ENCODE measurements around the gene CACNB4. TPM values are rescaled to one million over a fixed set of nuclear protein-coding genes. Genes with fewer than 3 reads are reported as not detected.

The CACNB4 gene
- total RNA-seq, 2 experiments from 2014 or later: 0.54 to 0.56 TPM

- H3K27me3 Mint-ChIP-seq: no peaks in the 10 kb centered on the region
- no peaks in the 10 kb centered on the region for H3K4me1 Mint-ChIP-seq
- no peak for DNase-seq
- H3K27ac Mint-ChIP-seq: no peak overlapping the region
- no peaks in the 10 kb centered on the region for H3K9me3 Mint-ChIP-seq
- H3K4me3 Mint-ChIP-seq: no peak overlapping the region
- H3K36me3 Mint-ChIP-seq: no peaks in the 10 kb centered on the region
Observed at GRCh38 chr2:151860210-151860609, 238.6 kb downstream of the CACNB4 start.

GRCh38 chr2:151857650-151858049 is 241.2 kb downstream of the CACNB4 start:
- H3K4me1 Mint-ChIP-seq: peaks cover 5% of the 10 kb centered on the region
- DNase-seq: no peak
- H3K36me3 Mint-ChIP-seq: no peaks in the 10 kb centered on the region
- H3K27ac Mint-ChIP-seq: no peak overlapping the region
- no peaks in the 10 kb centered on the region for H3K9me3 Mint-ChIP-seq
- H3K4me3 Mint-ChIP-seq: no peak overlapping the region
- H3K27me3 Mint-ChIP-seq: no peaks in the 10 kb centered on the region

- Mint-ChIP-seq H3K36me3 (no peaks in the 10 kb centered on the region), H3K9me3 (no peaks in the 10 kb centered on the region), H3K4me3 (no peak overlapping the region), H3K27ac (no peak overlapping the region), H3K4me1 (peaks cover 5% of the 10 kb centered on the region), H3K27me3 (no peaks in the 10 kb centered on the region)
- DNase-seq: no peak
Observed at GRCh38 chr2:151855111-151855510, 243.7 kb downstream of the CACNB4 start.

GRCh38 chr2:151853070-151853758 is 245.6 kb downstream of the CACNB4 start:
- DNase-seq: no peak
- H3K27ac Mint-ChIP-seq: no peak overlapping the region
- H3K27me3 Mint-ChIP-seq: no peaks in the 10 kb centered on the region
- peaks cover 5% of the 10 kb centered on the region for H3K4me1 Mint-ChIP-seq
- H3K36me3 Mint-ChIP-seq: no peaks in the 10 kb centered on the region
- H3K4me3 Mint-ChIP-seq: no peak overlapping the region
- no peaks in the 10 kb centered on the region for H3K9me3 Mint-ChIP-seq

- H3K36me3 Mint-ChIP-seq: no peaks in the 10 kb centered on the region
- DNase-seq: no peak
- no peak overlapping the region for H3K4me3 Mint-ChIP-seq
- H3K9me3 Mint-ChIP-seq: no peaks in the 10 kb centered on the region
- H3K4me1 Mint-ChIP-seq: peaks cover 5% of the 10 kb centered on the region
- H3K27ac Mint-ChIP-seq: no peak overlapping the region
- no peaks in the 10 kb centered on the region for H3K27me3 Mint-ChIP-seq
Observed at GRCh38 chr2:151852260-151853069, 246.4 kb downstream of the CACNB4 start.

- Mint-ChIP-seq H3K27me3 (no peaks in the 10 kb centered on the region), H3K9me3 (no peaks in the 10 kb centered on the region), H3K4me1 (peaks cover 5% of the 10 kb centered on the region), H3K27ac (no peak overlapping the region), H3K36me3 (no peaks in the 10 kb centered on the region), H3K4me3 (no peak overlapping the region)
- no peak for DNase-seq
Observed at GRCh38 chr2:151851761-151852160, 247.1 kb downstream of the CACNB4 start.

GRCh38 chr2:151849413-151850010 is 249.3 kb downstream of the CACNB4 start:
- Mint-ChIP-seq H3K27ac (no peak overlapping the region), H3K27me3 (no peaks in the 10 kb centered on the region), H3K36me3 (no peaks in the 10 kb centered on the region), H3K4me3 (no peak overlapping the region), H3K4me1 (peaks cover 5% of the 10 kb centered on the region), H3K9me3 (no peaks in the 10 kb centered on the region)
- no peak for DNase-seq

GRCh38 chr2:151845884-151846283 is 253.0 kb downstream of the CACNB4 start:
- H3K27ac Mint-ChIP-seq: no peak overlapping the region
- no peaks in the 10 kb centered on the region for H3K9me3 Mint-ChIP-seq
- no peaks in the 10 kb centered on the region for H3K36me3 Mint-ChIP-seq
- no peak for DNase-seq
- no peak overlapping the region for H3K4me3 Mint-ChIP-seq
- peaks cover 7% of the 10 kb centered on the region for H3K27me3 Mint-ChIP-seq
- H3K4me1 Mint-ChIP-seq: no peaks in the 10 kb centered on the region

- no peak overlapping the region for H3K4me3 Mint-ChIP-seq
- peaks cover 7% of the 10 kb centered on the region for H3K27me3 Mint-ChIP-seq
Observed at GRCh38 chr2:151845481-151845880, 253.4 kb downstream of the CACNB4 start.

GRCh38 chr2:151844211-151844896 is 254.5 kb downstream of the CACNB4 start:
- H3K36me3 Mint-ChIP-seq: no peaks in the 10 kb centered on the region
- no peaks in the 10 kb centered on the region for H3K9me3 Mint-ChIP-seq
- H3K4me3 Mint-ChIP-seq: no peak overlapping the region
- H3K4me1 Mint-ChIP-seq: no peaks in the 10 kb centered on the region
- H3K27me3 Mint-ChIP-seq: peaks cover 7% of the 10 kb centered on the region
- DNase-seq: no peak
- no peak overlapping the region for H3K27ac Mint-ChIP-seq

More at GRCh38 chr2:151845481-151845880, 253.4 kb downstream of the CACNB4 start:
- Mint-ChIP-seq H3K9me3 (no peaks in the 10 kb centered on the region), H3K4me1 (no peaks in the 10 kb centered on the region), H3K36me3 (no peaks in the 10 kb centered on the region), H3K27ac (no peak overlapping the region)
- no peak for DNase-seq

GRCh38 chr2:151843691-151844061 is 255.2 kb downstream of the CACNB4 start:
- no peak overlapping the region for H3K4me3 Mint-ChIP-seq
- H3K27me3 Mint-ChIP-seq: peaks cover 7% of the 10 kb centered on the region
- H3K27ac Mint-ChIP-seq: no peak overlapping the region
- H3K36me3 Mint-ChIP-seq: no peaks in the 10 kb centered on the region
- H3K4me1 Mint-ChIP-seq: no peaks in the 10 kb centered on the region
- DNase-seq: no peak
- H3K9me3 Mint-ChIP-seq: no peaks in the 10 kb centered on the region

- DNase-seq: no peak
Observed at GRCh38 chr2:151842830-151843690, 255.8 kb downstream of the CACNB4 start.

GRCh38 chr2:151841047-151841424 is 257.8 kb downstream of the CACNB4 start:
- H3K27ac Mint-ChIP-seq: no peak overlapping the region

More at GRCh38 chr2:151842830-151843690, 255.8 kb downstream of the CACNB4 start:
- Mint-ChIP-seq H3K36me3 (no peaks in the 10 kb centered on the region), H3K27ac (no peak overlapping the region), H3K27me3 (peaks cover 7% of the 10 kb centered on the region), H3K4me1 (no peaks in the 10 kb centered on the region), H3K4me3 (no peak overlapping the region), H3K9me3 (no peaks in the 10 kb centered on the region)

More at GRCh38 chr2:151841047-151841424, 257.8 kb downstream of the CACNB4 start:
- no peaks in the 10 kb centered on the region for H3K9me3 Mint-ChIP-seq
- H3K36me3 Mint-ChIP-seq: no peaks in the 10 kb centered on the region
- DNase-seq: no peak
- H3K4me1 Mint-ChIP-seq: no peaks in the 10 kb centered on the region
- no peak overlapping the region for H3K4me3 Mint-ChIP-seq
- peaks cover 7% of the 10 kb centered on the region for H3K27me3 Mint-ChIP-seq

All from activated naive CD8-positive, alpha-beta T cell treated with anti-CD3 and anti-CD28 coated beads for 36 hours (primary cell).